ENCODE results near the gene GRHL1.

GRHL1 gene

DNA sequence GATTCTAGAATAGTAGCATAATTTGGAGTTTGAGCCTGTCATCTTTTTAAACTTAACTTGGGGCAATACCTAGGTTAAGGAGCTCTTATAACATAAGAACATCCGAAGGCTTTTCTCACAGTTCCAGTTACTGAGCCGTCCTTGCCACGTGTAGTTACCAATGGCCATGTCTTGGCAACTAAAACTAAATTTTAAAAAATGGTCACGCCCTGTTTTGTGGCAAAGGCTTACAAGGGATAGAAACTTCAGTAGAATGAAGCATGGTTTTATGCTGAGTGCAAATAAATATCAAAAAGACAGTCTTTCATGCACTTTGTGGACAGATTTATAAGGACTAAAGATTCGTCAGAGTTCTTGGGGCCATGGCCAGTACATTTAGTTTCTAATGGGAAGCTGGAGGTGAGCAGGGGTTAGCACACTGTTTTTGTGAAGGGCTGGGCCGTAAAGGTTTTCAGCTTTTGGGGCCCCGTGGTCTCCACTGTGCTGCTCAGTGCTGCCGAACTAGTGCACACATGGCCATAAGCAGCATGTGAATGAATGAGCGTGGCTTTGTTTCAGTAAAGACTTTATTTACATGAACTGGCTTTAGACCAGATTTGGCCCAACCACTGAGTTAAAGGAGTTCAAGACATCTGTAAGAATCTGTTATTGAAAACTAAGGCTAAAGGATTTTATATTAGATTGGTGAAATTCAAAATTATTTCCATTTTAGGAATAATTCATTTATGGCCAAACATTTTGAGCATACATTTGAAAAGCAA is 41.1 kb downstream of the GRHL1 start:
- in situ Hi-C loops (cut with MboI; ENCODE audit: low sequenced_read_pairs), result no loop called here

DNA sequence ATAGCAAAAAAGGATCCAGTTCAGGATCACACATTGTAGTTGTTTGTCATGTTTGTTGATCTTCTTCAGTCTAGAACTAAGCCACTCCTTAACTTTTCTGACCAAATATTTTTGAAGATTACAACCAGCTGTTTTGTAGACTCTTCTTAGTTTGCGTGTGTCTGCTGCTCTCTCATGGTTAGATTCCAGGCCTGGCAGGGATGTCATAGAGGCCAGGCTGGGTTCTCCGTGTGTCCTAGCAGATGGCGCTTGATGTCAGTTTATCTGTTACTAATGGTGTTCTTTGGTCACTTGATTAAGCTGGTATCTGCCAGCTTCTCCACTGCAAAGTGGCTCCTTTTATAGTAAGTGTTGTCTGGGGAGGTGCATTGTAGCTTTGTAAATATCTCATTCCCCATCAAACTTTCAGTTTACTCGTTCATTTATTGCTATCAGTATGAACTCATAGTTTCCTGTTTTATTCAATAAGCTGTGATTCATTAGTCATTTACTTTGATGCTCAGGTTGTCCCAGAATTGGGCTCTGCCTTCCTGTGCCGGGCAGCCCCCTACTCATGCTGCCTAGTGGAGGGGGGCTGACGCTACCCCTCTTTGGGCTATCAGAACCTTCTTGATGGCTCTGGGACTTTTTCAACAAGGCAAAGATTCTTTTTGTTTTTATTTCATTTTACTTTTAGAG is 42.1 kb downstream of the GRHL1 start:
- in situ Hi-C loops (cut with MboI; ENCODE audit: low sequenced_read_pairs), result no loop called here

DNA sequence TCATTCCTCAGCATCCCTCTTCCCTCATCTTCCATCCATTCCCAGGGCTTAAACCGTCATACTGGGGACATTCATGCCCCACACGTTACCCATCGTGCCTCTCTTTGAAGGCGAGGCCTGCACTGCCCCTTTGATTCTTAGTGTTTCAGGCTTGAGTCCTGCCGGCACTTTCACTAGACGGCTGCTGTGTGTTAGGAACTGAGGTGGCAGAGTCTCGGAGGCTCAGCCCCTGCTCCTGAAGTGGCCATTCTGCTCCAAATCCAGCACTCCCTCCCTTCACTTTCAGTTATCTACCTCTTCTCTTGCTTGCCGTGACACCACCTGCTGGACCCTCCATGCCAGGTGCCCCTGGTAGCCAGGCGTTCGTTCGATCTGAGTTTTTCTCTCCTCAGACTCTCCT is 43.0 kb downstream of the GRHL1 start:
- in situ Hi-C loops (cut with MboI; ENCODE audit: low sequenced_read_pairs), result no loop called here

DNA sequence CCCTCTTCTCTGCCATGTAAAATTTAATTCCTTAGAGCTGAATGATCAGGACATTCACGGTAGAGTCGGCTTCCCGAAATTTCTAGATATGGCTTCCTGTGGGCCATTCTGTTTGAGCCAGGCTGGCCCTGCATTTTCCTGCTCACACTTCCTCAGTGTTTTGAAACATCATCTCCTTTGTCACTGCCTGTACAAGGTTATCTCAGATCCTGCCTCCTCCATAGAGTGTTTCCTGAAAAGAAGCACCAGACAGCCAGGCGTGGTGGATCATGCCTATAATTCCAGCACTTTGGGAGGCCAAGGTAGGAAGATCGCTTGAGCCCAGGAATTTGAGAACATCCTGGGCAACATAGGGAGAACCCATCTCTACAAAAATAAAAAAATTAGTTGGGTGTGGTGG is 43.6 kb downstream of the GRHL1 start:
- in situ Hi-C loops (cut with MboI; ENCODE audit: low sequenced_read_pairs), result no loop called here

DNA sequence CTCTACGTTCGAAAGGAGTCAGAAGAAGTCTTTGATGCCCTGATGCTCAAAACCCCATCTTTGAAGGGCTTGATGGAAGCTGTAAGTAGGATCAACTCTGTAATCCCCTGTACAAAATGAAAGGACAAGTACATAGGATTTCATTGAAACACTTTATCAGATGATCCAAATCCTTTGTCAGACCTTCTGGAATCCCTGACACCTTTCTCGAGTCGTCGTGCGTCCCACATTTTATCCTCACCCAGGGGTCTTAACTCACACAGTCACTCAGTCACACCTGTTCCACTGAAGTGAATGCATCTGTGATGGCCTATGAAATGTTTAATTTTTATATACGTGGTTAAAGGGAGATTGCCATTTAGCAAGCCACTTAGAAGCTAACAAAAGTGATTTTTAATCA is 44.8 kb downstream of the GRHL1 start:
- in situ Hi-C loops (cut with MboI; ENCODE audit: low sequenced_read_pairs), result no loop called here

DNA sequence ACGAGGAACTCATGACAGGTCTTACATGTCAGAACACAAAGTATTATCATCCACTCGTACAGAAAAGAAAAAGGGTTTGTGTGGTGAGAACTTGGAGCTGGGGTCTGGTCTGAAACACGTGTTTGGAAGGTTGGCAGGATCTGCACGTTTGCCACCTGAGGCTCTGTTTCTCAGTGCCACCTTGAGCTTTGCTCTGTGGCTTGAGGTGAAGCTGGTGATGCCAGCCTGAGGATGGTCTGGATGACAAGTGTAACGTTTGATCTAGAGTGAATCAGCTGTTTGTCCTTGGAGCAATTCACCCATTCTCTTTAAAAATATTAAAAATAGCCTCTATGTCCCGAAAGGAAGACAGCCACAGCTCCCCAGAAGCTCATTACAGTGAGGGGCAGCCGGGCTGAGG is 46.4 kb downstream of the GRHL1 start:
- in situ Hi-C loops (cut with MboI; ENCODE audit: low sequenced_read_pairs), result no loop called here

DNA sequence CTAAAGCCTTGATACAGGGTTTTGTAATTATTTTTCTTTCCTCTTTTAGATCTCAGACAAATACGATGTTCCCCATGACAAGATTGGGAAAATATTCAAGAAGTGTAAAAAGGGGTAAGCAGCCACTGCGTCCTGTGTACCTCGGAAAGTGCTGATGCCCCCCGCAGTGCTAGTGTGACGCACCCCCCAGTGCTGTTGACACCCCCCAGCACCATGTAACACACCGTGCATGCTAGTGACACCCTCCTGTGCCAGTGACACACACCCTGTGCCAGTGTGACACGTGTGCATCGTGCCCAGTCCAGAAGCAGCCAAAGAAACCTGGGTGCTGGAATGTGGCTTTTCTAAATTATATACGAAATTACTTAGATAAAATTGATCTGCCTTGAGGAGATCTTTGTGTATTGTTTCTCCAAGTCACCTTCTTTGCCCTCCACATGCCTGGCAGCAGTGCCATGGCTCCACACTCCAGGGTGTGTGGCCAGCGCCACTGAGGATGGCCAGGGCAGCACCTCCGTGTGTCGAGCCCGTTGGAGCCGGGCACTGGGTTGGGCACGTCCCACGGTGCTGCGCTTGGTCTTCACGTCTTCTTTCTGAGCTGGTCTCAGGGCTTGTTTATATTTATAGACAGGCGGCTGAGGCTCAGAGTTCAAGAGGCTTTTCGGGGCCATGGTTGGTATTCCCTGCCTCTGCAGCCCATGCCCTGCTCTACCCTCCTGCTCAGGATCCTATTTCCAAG is 47.6 kb downstream of the GRHL1 start:
- in situ Hi-C loops (cut with MboI; ENCODE audit: low sequenced_read_pairs), result no loop called here

DNA sequence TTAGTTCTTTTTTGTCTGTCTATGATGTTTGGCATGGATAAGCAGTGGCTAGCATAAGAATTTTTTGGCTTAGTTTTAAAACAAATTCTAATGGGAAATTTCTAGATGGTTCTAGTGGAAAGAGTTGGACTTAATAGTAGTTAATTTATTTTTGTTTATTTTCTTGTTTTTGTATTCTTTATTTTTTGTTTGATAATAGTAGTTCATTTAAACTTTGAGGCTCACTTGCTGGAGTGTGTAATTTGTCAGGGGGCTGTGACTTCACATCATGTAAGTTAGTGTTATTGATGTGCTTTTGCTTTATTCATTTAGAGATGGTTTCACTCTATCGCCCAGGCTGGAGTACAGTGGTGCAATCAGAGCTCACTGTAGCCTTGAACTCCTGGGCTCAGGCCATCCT is 48.2 kb downstream of the GRHL1 start:
- in situ Hi-C loops (cut with MboI; ENCODE audit: low sequenced_read_pairs), result no loop called here

DNA sequence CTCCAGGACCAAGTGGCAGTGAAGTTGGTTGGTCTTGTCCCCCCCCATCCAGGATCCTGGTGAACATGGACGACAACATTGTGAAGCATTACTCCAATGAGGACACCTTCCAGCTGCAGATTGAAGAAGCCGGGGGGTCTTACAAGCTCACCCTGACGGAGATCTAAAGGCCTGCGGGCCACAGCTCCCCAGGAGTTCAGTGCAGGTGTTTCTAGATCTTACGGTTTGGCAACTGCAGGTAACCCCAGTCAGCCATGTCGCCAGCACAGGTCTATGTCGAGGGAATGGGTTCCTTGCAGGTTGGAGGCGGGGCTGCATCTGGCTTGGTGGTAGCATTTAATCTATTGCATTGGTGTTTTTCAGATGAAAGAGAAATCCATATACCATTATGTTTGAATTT is 49.0 kb downstream of the GRHL1 start:
- in situ Hi-C loops (cut with MboI; ENCODE audit: low sequenced_read_pairs), result no loop called here

DNA sequence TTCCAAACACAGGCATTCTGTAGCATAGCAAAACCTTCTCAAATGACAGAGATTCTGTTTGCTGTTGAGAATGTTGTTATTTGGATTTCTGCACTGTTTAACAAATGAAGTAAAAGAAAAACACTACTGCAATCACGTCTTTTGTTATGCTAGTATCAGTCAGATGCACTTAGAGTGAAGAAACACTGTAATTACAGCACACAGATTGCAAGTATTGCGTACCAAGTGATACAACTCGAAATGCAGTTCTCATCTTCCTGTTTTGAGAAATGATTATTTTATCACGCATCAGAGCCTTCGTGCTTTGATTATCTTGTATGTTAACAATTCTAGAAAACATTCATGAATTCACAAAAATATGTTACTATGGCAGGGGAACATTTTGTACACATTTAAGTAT is 50.1 kb downstream of the GRHL1 start:
- in situ Hi-C loops (cut with MboI; ENCODE audit: low sequenced_read_pairs), result no loop called here

DNA sequence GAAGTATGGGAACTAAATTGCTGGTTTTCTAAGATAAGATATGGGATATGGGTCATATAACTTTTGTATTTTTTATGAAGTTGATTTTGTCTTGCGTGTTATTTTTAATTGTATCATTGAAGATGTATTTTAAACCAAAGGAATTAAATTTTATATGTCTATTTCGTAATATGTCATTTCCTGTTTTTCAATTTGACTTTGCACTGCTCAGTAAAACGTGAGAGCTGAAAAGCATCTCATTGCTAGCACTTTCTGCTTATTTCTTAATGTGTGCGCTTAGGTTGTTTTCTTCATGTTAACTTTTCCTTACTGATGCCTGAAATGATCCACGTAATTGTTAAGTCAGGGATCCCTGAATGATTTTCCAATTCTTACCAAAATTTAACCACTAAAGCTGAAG is 50.6 kb downstream of the GRHL1 start:
- in situ Hi-C loops (cut with MboI; ENCODE audit: low sequenced_read_pairs), result no loop called here

DNA sequence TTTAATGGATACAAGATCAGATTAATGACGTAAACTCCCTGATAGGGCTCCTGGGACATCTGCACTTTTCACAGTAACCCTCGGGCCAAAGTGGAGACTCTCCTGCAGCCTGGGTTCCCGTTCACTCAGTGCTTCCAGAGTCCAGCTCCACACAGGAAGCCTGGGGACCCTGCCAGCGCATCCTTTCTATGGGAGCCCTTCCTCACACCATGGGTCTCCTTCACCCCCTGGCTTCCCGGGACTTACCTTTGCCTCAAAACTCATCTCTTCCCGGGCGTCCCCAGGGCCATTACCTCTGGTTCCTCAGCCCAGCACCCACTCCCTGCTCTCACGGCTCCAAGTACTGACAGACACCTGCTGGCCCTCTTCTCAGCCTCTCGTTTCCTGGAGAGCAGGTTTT is 51.2 kb downstream of the GRHL1 start:
- in situ Hi-C loops (cut with MboI; ENCODE audit: low sequenced_read_pairs), result no loop called here

DNA sequence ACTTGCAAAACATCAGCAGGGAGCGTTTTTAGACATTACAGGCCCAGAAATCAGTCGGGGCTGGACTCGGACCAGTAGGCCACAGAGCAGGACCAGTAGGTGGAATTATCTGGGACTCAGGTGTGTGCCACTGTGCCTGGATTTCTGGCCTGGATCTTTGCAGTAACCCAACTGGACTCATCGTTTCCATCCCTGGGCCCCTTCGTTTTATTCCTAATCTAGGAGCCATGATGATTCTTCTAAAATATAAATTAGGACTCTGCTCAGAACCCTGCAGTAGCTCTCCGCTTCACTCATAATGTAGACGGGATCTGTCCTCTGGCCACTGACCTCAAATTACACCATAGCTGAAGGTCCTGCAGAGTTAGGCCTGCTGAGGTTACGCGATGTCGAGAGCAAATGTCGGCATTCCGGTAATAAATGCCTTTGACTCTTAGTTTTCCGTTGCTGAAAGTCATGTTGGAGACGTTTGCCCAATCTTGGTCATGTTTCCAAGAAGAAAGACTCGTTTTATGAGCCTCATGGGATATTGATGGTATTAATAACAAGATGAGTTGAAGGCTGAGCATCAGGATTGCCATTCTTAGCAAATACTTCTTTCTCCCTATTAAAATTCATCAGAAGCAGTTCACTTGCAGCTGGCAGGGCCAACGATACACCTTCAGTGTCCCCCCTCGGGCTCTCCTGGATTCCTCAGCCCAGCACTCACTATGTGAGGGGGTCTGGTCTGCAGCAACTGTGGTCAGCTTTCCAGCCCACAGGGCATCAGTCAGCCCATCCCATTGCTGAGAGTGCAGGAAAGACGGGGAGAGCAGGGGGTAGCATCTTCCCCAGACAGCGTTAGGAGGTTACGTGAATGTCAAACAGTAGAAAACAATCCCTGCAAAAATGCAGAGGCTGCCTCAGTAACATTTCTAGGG is 52.0 kb downstream of the GRHL1 start:
- in situ Hi-C loops (cut with MboI; ENCODE audit: low sequenced_read_pairs), result no loop called here

DNA sequence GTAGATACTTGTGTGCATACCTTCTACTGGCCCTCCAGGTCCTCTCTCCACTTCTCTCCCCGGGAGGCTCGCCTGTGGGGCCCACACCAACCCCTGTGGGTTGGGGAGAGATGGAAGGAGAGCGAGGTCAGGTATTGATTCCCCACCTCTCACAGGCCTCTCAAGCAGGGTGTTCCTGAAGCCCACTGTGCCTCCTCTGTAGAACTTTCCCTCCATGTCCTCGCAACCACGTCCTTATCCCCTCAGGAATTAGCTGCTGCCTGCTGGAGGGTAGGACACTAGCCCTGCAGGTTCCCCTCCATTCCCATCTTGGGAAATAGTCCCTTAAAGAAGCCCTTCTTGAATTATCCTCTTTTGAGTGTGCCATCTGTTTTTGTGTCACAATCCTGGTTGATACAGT is 52.9 kb downstream of the GRHL1 start:
- in situ Hi-C loops (cut with MboI; ENCODE audit: low sequenced_read_pairs), result no loop called here

DNA sequence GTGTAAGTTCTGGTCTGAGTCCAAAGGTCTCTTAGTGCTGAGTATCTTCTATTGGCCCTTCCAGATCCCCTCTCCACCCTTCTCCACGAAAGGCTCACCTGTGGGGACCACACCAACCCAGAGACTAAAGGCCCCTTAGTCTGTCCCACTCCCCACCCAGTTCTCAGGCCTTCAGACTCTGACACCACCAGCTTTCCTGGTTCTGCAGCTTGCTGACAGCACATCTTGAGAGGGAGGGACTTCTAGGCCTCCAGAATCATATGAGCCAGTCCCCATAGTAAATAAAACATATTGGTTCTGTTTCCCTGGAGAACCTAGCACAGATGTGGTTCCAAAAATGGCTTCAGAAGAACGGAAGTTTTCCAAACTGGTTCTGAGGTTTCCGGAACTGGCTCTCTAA is 53.3 kb downstream of the GRHL1 start:
- in situ Hi-C loops (cut with MboI; ENCODE audit: low sequenced_read_pairs), result no loop called here

DNA sequence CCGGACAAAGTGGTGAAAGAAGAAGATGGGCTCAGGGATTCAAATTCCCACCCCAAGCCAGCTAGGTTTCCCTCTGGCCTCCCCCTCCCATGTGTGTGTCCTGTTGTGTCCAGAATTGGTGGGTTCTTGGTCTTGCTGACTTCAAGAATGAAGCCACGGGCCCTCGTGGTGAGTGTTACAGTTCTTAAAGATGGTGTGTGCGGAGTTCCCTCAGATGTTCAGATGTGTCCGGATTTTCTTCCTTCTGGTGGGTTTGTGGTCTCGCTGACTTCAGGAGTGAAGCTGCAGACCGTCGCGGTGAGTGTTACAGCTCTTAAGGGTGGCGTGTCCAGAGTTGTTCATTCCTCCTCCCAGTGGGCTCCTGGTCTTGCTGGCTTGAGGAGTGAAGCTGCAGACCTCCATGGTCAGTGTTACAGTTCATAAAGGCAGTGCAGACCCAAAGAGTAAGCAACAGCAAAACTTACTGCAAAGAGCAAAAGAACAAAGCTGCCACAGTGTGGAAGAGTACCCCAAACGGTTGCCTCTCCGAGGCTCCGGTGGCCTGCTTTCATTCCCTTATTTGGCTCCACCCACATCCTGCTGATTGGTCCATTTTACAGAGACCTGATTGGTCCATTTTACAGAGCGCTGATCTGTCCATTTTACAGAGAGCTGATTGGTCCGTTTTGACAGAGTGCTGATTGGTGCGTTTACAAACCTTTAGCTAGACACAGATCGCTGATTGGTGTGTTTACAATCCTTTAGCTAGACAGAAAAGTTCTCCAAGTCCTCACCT is 54.2 kb downstream of the GRHL1 start:
- in situ Hi-C loops (cut with MboI; ENCODE audit: low sequenced_read_pairs), result no loop called here

DNA sequence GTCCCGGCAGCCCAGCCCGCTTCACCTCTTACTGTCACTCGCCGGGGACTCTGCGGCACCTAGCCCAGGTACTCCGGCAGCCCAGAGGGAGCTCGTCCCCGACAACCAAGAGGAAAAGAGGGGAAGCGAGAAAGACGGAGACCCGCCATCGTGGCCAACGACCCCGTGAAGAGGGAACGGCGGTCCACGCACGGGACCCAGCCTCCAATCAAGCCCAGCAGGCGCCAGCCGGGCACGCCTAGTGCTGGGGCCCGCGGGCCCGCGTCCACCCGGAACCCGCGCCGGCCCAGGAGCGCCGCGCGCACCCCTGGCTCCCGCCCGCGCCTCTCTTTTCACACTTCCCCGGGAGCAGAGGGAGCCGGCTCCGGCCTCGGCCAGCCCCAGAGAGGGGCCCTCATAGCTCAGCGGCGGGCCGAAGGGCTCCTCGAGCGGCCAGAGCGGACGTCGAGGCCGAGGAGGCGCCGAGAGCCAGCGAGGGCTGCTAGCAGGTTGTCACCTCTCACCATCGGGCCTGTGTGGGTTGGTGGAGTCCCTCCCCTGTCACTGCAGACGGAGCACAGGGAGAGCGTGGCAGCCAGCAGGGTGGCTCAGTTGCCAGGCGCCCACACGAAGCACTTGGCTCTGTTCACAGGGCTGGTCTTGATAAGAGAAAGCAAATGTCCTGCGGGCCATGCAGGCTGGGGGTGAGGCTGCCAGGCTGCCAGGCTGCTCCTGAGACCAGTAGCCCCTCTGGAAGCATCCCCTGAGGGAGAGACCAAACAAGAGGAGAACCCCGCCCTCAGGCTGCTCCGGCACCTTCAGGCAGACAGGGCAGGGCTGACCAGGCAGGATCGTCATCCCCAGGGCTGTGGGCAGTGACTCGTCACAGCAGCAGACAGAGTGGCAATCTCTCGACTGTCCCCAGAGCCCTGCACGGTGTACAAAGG is 55.0 kb downstream of the GRHL1 start:
- in situ Hi-C loops (cut with MboI; ENCODE audit: low sequenced_read_pairs), result no loop called here

DNA sequence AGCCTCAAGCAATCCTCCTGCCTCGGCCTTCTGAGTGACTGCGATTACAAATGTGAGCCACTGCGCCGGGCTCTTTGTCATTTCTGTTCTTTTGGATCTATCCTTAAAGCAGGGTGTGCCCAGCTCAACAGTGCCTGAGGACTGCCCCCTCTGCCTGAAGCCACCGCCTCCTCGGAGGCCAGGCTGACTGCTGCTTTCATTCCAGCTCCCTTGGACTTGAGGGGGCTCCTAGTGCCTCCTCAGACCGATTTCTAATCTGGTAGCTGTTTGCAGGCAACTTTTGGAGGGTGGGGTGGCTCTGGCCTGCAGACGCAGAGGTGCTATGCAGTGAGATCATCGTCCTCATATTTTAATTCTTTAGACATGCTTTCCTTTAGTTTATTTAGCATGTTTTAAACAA is 55.9 kb downstream of the GRHL1 start:
- in situ Hi-C loops (cut with MboI; ENCODE audit: low sequenced_read_pairs), result no loop called here
